Right atrium auricular region (tissue), 2 donors: ENCODE measurements around the gene BBLN. TPM values are rescaled to one million over a fixed set of nuclear protein-coding genes. Genes with fewer than 3 reads are reported as not detected.
"Not testable (repeated sequence)": the region's sequence is repeated elsewhere in the genome, so short reads cannot be mapped to it uniquely, and the experiment has no call there.

Experiments used
- DNase-seq: peaks from one replicate; pipeline ENCODE4 v3.0.0-alpha.2; 2019; ENCODE audit warnings: low spot score
- H3K27ac ChIP-seq, 2 donors: fragments of 200-600 bp; sonication (generic); 1 replicate in 1 of 2; 2 replicates in 1 of 2; pipeline ENCODE4 v1.5.1; 2016 to 2019
- H3K27me3 ChIP-seq, 2 donors: fragments of 200-600 bp; sonication (generic); one replicate each; pipeline versions ENCODE4 v1.5.1 to v1.6.0; 2017 to 2019
- H3K36me3 ChIP-seq: fragments of 200-600 bp; sonication (generic); one replicate; pipeline ENCODE4 v1.5.1; 2016
- H3K4me1 ChIP-seq, 2 donors: fragments of 200-600 bp; sonication (generic); one replicate each; pipeline versions ENCODE4 v1.5.1 to v1.6.0; 2017 to 2019
- H3K4me3 ChIP-seq, 2 donors: fragments of 200-600 bp; sonication (generic); 1 replicate in 1 of 2; 2 replicates in 1 of 2; pipeline ENCODE4 v1.5.1; 2017 to 2019; ENCODE audit warnings: mild to moderate bottlenecking in 1 of 2, moderate library complexity in 1 of 2
- H3K9me3 ChIP-seq, 2 donors: fragments of 200-600 bp; sonication (generic); one replicate each; pipeline ENCODE4 v1.5.1; 2019
- total RNA-seq, 2 donors: library from RNA; depleted of rRNA; stranded (reverse); fragments of >200 nt; gene quantifications; one replicate each; pipeline ENCODE4 v1.1.0, GENCODE V29; 2016
- TF ChIP-seq, protein P1 (sequence below), 2 donors: fragments of 200-600 bp; sonication (generic); IDR thresholded peaks; one replicate each; pipeline ENCODE4 v1.5.1; 2019; ENCODE audit warnings: antibody characterized with exemption in 2 of 2

The BBLN gene
- total RNA-seq, 2 donors from 2014 or later = 219 to 362 TPM

- DNase-seq = peak; percentile 77
- not testable (repeated sequence) for H3K27me3 ChIP-seq, H3K4me3 ChIP-seq, H3K27ac ChIP-seq, H3K4me1 ChIP-seq, H3K9me3 ChIP-seq
- TF ChIP-seq, protein P1, sequence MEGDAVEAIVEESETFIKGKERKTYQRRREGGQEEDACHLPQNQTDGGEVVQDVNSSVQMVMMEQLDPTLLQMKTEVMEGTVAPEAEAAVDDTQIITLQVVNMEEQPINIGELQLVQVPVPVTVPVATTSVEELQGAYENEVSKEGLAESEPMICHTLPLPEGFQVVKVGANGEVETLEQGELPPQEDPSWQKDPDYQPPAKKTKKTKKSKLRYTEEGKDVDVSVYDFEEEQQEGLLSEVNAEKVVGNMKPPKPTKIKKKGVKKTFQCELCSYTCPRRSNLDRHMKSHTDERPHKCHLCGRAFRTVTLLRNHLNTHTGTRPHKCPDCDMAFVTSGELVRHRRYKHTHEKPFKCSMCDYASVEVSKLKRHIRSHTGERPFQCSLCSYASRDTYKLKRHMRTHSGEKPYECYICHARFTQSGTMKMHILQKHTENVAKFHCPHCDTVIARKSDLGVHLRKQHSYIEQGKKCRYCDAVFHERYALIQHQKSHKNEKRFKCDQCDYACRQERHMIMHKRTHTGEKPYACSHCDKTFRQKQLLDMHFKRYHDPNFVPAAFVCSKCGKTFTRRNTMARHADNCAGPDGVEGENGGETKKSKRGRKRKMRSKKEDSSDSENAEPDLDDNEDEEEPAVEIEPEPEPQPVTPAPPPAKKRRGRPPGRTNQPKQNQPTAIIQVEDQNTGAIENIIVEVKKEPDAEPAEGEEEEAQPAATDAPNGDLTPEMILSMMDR (IDR thresholded peaks at IDR 0.05) = peak; percentile 21 to 55
- peaks cover 72% of the 10 kb centered on the region for H3K36me3 ChIP-seq
Measured at GRCh38 chr9:128181480-128181879, 21.4 kb downstream of the BBLN start.

- H3K9me3 ChIP-seq = no peaks in the 10 kb centered on the region
- H3K27ac ChIP-seq = no peak overlapping the region
- DNase-seq = no peak
- TF ChIP-seq, protein P1 (IDR thresholded peaks at IDR 0.05) = no peak
- no peak overlapping the region for H3K4me3 ChIP-seq
- no peaks in the 10 kb centered on the region for H3K27me3 ChIP-seq
- peaks cover 65% of the 10 kb centered on the region for H3K36me3 ChIP-seq
- H3K4me1 ChIP-seq = no peaks in the 10 kb centered on the region
Measured at GRCh38 chr9:128182893-128183588, 23.0 kb downstream of the BBLN start.

DNA sequence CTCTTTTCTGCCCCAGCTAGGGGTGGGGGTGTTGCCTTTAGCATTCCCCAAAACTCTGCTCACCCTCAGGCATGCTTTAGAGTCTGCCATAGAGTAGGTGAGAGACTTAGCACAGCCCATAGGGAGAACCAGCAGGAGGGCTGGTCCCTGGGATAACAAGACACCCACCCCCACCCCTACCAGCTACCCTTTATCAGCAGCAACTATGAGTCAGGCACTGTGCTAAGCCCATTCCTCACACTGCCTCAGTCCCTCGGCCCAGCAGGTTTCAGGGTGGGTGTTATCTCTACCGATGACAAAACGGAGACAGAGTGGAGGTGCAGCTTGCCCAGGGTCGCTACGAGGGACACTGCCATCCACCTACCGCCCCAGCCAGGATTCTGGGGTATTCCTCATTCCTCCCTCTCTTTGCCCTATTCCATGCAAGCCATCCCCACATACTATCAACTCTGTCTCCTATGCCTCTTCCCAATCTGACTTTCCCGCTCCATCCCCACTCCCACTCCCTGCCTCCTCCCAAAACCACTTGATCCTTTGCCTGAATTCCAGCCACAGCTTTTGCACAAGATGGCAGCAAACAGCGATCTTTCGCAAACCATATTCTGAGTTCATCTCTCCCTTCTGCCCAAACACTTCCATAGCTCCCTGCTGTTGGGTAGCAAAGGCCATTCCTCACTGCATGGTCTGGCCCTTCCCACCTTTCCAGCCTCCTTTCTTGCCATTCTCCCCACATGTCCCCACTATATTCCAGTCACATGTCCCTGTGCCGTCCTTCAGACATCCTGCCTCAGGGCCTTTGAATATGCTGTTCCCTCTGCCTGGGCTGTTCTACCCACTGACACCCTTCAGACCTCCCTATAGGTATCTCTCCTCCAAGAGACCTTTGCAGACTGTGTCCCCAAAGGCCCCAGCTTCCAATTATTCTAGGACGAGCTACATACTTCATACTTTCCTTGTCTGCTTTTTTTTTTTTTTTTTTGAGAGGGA lies 26.2 kb downstream of the BBLN start:
- Histone ChIP-seq H3K4me1 (peaks cover 0 to 11% of the 10 kb centered on the region in 2 donors), H3K27ac (no peak overlapping the region), H3K4me3 (no peak overlapping the region), H3K36me3 (peaks cover 41% of the 10 kb centered on the region), H3K9me3 (no peaks in the 10 kb centered on the region), H3K27me3 (no peaks in the 10 kb centered on the region)
- TF ChIP-seq, protein P1 (IDR thresholded peaks at IDR 0.05) = no peak
- DNase-seq = no peak

DNA sequence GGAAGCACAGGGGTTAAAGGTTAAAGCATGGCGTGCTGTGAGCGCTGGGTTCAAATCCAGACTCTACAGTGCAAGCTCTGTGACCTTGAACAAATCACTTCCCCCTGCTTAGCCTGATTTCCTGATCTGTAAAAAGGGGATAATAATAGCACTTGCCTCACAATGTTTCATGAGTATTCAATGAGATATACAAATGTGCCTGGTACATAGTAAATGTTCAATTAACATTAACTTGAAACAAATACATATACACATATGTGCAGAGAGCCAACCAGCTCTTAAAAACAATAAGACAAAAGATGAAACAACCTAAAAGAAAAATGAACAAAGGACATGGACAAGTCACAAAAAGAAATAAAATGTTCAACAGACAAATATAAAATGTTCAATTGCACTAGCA lies 27.3 kb downstream of the BBLN start:
- Histone ChIP-seq H3K9me3 (no peaks in the 10 kb centered on the region), H3K27ac (no peak overlapping the region), H3K4me3 (no peak overlapping the region), H3K27me3 (no peaks in the 10 kb centered on the region), H3K4me1 (peaks cover 0 to 16% of the 10 kb centered on the region in 2 donors), H3K36me3 (peaks cover 41% of the 10 kb centered on the region)
- TF ChIP-seq, protein P1 (IDR thresholded peaks at IDR 0.05) = no peak
- no peak for DNase-seq

- Histone ChIP-seq H3K27me3 (no peaks in the 10 kb centered on the region), H3K36me3 (peaks cover 37% of the 10 kb centered on the region)
- no peak for DNase-seq
Measured at GRCh38 chr9:128188209-128188608, 28.1 kb downstream of the BBLN start.

More at GRCh38 chr9:128188209-128188608, 28.1 kb downstream of the BBLN start:
- no peak overlapping the region for H3K27ac ChIP-seq
- peaks cover 0 to 24% of the 10 kb centered on the region in 2 donors for H3K4me1 ChIP-seq
- TF ChIP-seq, protein P1 (IDR thresholded peaks at IDR 0.05) = no peak
- no peak overlapping the region for H3K4me3 ChIP-seq
- H3K9me3 ChIP-seq = no peaks in the 10 kb centered on the region
